NT2/D1 (cell line): ENCODE measurements around the gene KDM3B.

Source experiments
- DNase-seq: peaks from one replicate; pipeline ENCODE4 v3.0.0-alpha.2; 2011; ENCODE audit warnings: low read depth, low spot score
- H3K27me3 ChIP-seq: 2 replicates; pipeline ENCODE4 v1.6.0; 2011; ENCODE audit warnings: mild to moderate bottlenecking; ENCODE audit not compliant: insufficient read length, insufficient read depth
- H3K36me3 ChIP-seq: 2 replicates; pipeline ENCODE4 v1.6.1; 2011; ENCODE audit warnings: mild to moderate bottlenecking, low read length, mixed read lengths; ENCODE audit not compliant: insufficient read depth, insufficient read length
- H3K4me1 ChIP-seq: 2 replicates; pipeline ENCODE4 v1.5.1; 2011; ENCODE audit not compliant: insufficient read depth, insufficient read length
- H3K4me3 ChIP-seq: 2 replicates; pipeline ENCODE4 v1.5.1; 2011; ENCODE audit warnings: low read depth; ENCODE audit not compliant: insufficient read length
- H3K9ac ChIP-seq: 2 replicates; pipeline ENCODE4 v1.6.0; 2011; ENCODE audit warnings: low read depth; ENCODE audit not compliant: insufficient read length
- H3K9me3 ChIP-seq: 2 replicates; pipeline ENCODE4 v1.5.1; 2011; ENCODE audit warnings: mild to moderate bottlenecking, low read length; ENCODE audit not compliant: insufficient read depth
- SUZ12 ChIP-seq: IDR thresholded peaks from 2 replicates; pipeline ENCODE4 v1.6.1; 2011; ENCODE audit not compliant: insufficient read length, insufficient read depth; ENCODE audit errors: extremely low read depth
- YY1 ChIP-seq: IDR thresholded peaks from 2 replicates; pipeline ENCODE4 v1.6.1; 2011; ENCODE audit not compliant: insufficient read length, insufficient read depth
- ZNF274 ChIP-seq: IDR thresholded peaks from 2 replicates; pipeline ENCODE4 v1.6.1; 2011; ENCODE audit warnings: mild to moderate bottlenecking, low read depth, low read length

The KDM3B gene

GRCh38 chr5:138330813-138331448 lies 21.6 kb upstream of the KDM3B start:
- Histone ChIP-seq H3K36me3 (peaks cover 6% of the 10 kb centered on the region), H3K9me3 (no peaks in the 10 kb centered on the region), H3K27me3 (no peaks in the 10 kb centered on the region), H3K4me1 (no peaks in the 10 kb centered on the region), H3K4me3 (peak overlapping the region; percentile 68), H3K9ac (peak overlapping the region; percentile 82)
- TF ChIP-seq ZNF274, result no peak
- no peak for TF ChIP-seq SUZ12
- no peak for TF ChIP-seq YY1
- DNase-seq, result no peak

- no peaks in the 10 kb centered on the region for H3K27me3 ChIP-seq
- no peaks in the 10 kb centered on the region for H3K4me1 ChIP-seq
- H3K36me3 ChIP-seq, result peaks cover 5% of the 10 kb centered on the region
- TF ChIP-seq YY1, result no peak
- TF ChIP-seq ZNF274, result no peak
- no peak for TF ChIP-seq SUZ12
- H3K4me3 ChIP-seq, result peak within 1 kb of the TSS; percentile 68
- peak within 1 kb of the TSS; percentile 82 for H3K9ac ChIP-seq
- peak; percentile 94 for DNase-seq
- H3K9me3 ChIP-seq, result no peaks in the 10 kb centered on the region
Measured at GRCh38 chr5:138331449-138332368, 20.8 kb upstream of the KDM3B start, which contains the start of gene CDC25C. Gene CDC25C (minus strand): TSS chr5:138331804. CDS start chr5:138331180, 624 bp downstream.

GRCh38 chr5:138334867-138335447 lies 17.5 kb upstream of the KDM3B start:
- H3K27me3 ChIP-seq, result no peaks in the 10 kb centered on the region
- no peak for TF ChIP-seq SUZ12
- TF ChIP-seq ZNF274, result no peak
- no peak for TF ChIP-seq YY1

GRCh38 chr5:138336952-138337684 lies 15.4 kb upstream of the KDM3B start:
- no peaks in the 10 kb centered on the region for H3K9me3 ChIP-seq
- H3K4me3 ChIP-seq, result peak overlapping the region; percentile 61
- H3K36me3 ChIP-seq, result peaks cover 22% of the 10 kb centered on the region
- no peaks in the 10 kb centered on the region for H3K4me1 ChIP-seq
- no peak for DNase-seq
- peak overlapping the region; percentile 79 for H3K9ac ChIP-seq
- H3K27me3 ChIP-seq, result no peaks in the 10 kb centered on the region
- no peak for TF ChIP-seq SUZ12
- no peak for TF ChIP-seq ZNF274
- no peak for TF ChIP-seq YY1

More at GRCh38 chr5:138334867-138335447, 17.5 kb upstream of the KDM3B start:
- Histone ChIP-seq H3K4me3 (no peak overlapping the region), H3K4me1 (no peaks in the 10 kb centered on the region), H3K9me3 (no peaks in the 10 kb centered on the region), H3K9ac (no peak overlapping the region), H3K36me3 (peaks cover 3% of the 10 kb centered on the region)
- no peak for DNase-seq

GRCh38 chr5:138337685-138338410 lies 14.6 kb upstream of the KDM3B start, which contains the start of gene FAM53C:
Gene FAM53C (plus strand): TSS chr5:138338266. CDS start chr5:138341336, 3,070 bp downstream.
- H3K36me3 ChIP-seq, result peaks cover 26% of the 10 kb centered on the region
- peak within 1 kb of the TSS; percentile 79 for H3K9ac ChIP-seq
- H3K9me3 ChIP-seq, result no peaks in the 10 kb centered on the region
- no peaks in the 10 kb centered on the region for H3K27me3 ChIP-seq
- no peaks in the 10 kb centered on the region for H3K4me1 ChIP-seq
- H3K4me3 ChIP-seq, result peak within 1 kb of the TSS; percentile 61
- TF ChIP-seq SUZ12, result no peak
- TF ChIP-seq ZNF274, result no peak
- TF ChIP-seq YY1, result no peak
- DNase-seq, result peak; percentile 80

GRCh38 chr5:138338411-138339090 lies 13.9 kb upstream of the KDM3B start:
- peak overlapping the region; percentile 79 for H3K9ac ChIP-seq
- no peak for DNase-seq

More at GRCh38 chr5:138338411-138339090, 13.9 kb upstream of the KDM3B start:
- peaks cover 31% of the 10 kb centered on the region for H3K36me3 ChIP-seq
- H3K4me1 ChIP-seq, result no peaks in the 10 kb centered on the region
- H3K4me3 ChIP-seq, result peak overlapping the region; percentile 61
- no peaks in the 10 kb centered on the region for H3K9me3 ChIP-seq
- TF ChIP-seq YY1 (no peak), ZNF274 (no peak), SUZ12 (no peak)
- H3K27me3 ChIP-seq, result no peaks in the 10 kb centered on the region
